IPS-15b (cell line): Measurements from ENCODE around the gene TMPRSS3.

ENCODE experiments used
- H3K27me3 ChIP-seq: one replicate; pipeline ENCODE4 v1.6.1; 2013; ENCODE audit warnings: low read length; ENCODE audit not compliant: control insufficient read depth, insufficient read depth
- H3K36me3 ChIP-seq: one replicate; pipeline ENCODE4 v1.6.1; 2013; ENCODE audit warnings: low read length; ENCODE audit not compliant: control insufficient read depth, insufficient read depth
- H3K4me1 ChIP-seq: one replicate; pipeline ENCODE4 v1.6.1; 2013; ENCODE audit warnings: mild to moderate bottlenecking, low read length; ENCODE audit not compliant: control insufficient read depth, insufficient read depth
- H3K4me3 ChIP-seq: one replicate; pipeline ENCODE4 v1.5.1; 2013; ENCODE audit warnings: low read depth, low read length
- H3K9ac ChIP-seq: one replicate; pipeline ENCODE4 v1.6.1; 2013; ENCODE audit warnings: low read depth, mild to moderate bottlenecking, low read length
- H3K9me3 ChIP-seq: one replicate; pipeline ENCODE4 v1.6.1; 2013; ENCODE audit warnings: mild to moderate bottlenecking, low read length; ENCODE audit not compliant: control insufficient read depth, insufficient read depth

Gene TMPRSS3

DNA sequence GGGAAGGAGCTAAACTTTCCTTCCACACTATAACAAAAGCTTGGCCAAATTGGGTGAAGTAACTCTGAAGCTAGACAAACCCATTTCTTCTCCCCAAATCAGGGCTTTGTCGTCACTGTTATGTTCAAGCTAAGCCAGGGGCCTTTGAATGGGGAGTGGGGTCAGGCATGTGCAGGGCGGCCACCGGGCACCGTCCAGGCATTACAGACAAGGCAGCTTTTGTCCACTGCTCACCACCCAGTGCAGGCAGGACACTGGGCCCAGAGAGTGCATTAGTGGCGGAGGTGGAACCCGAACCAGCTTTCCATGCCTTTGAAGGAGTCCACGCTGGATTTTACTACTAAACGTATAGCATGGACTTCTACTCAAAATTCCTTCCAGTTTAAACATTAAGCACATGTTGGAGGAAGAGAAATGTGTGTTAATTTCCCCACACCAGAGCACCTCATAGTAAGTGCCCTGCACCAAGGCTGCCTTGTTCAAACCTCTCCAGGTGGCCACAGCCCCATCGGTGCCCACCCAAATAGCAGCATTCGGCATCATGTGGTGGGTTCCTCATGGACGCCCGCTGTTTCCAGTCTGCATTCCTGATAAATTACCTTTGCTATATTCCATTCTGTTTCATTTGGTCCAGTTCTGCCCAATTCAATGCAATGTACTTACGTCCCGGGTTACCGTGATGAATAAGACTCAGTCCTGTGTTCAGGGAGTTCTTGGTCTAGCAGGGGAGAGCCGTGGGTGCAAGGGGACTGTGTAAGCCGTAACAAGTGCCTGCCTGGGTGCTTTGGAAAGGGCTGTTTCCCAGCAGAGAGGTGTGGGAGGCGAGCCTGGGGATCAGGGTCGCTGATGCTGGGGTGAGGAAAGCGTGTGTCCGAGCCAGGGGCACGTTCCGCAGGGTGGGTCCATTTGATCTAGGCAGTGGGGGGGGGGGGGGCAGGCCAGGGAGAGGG lies 9.5 kb upstream of the TMPRSS3 start:
- H3K4me3 ChIP-seq, result no peak overlapping the region
- no peaks in the 10 kb centered on the region for H3K27me3 ChIP-seq
- H3K4me1 ChIP-seq, result peaks cover 2% of the 10 kb centered on the region
- no peak overlapping the region for H3K9ac ChIP-seq
- no peaks in the 10 kb centered on the region for H3K9me3 ChIP-seq
- no peaks in the 10 kb centered on the region for H3K36me3 ChIP-seq

DNA sequence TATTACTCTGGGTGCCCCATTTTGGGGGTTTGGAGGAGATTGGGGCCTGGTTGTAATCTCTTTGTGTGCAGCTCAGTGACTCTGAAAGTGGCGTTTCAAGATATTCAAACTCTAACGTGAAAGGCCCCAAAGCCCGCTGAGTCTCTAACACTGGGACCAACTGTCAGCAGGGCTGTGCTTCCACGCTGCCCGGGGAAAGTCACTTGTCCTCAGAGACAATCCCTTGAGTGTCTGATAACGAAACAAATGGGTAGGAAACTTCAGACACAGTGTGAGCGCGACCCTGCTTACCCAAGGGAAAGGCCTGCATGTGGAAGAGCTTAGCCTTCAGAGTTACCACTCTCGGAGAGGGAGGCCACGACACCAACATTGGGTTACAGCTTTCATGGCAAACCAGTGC lies 8.7 kb upstream of the TMPRSS3 start:
- no peak overlapping the region for H3K4me3 ChIP-seq

DNA sequence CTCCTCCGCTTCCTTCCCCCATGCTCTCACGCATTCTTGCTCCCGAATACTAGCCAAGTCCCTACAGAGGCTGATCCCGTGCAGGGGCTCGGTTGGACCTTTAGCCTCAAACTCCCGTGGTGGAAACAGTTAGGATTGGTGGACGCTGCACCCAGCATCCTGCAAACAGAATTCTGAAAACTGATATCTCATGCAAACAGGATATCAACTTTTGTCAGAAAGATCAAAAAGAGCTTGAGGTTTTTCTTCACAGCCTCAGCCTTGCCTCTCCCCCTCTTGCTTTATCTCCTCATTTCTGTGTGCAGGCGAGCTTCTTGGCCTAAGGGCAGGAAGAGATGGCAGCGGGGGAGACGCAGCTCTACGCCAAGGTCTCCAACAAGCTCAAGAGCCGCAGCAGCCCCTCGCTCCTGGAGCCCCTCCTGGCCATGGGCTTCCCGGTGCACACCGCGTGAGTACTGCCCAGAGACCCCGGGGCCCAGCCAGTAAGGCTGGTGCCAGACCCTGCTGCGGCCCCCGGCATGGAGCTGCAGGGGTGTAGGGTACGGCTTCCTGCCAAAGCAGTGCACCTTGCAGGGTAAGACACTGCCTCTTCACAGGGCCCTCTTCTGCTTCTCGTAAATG lies 7.9 kb upstream of the TMPRSS3 start, which contains the start of gene UBASH3A:
TSS of gene UBASH3A (plus strand) at position 292 of the 621 bp plus-strand sequence. CDS start at position 336, 44 bp downstream.
- Histone ChIP-seq H3K4me3 (no peak within 1 kb of the TSS), H3K36me3 (no peaks in the 10 kb centered on the region), H3K9me3 (no peaks in the 10 kb centered on the region), H3K27me3 (no peaks in the 10 kb centered on the region), H3K9ac (no peak within 1 kb of the TSS), H3K4me1 (no peaks in the 10 kb centered on the region)

More for the DNA sequence above, 8.7 kb upstream of the TMPRSS3 start:
- Histone ChIP-seq H3K9me3 (no peaks in the 10 kb centered on the region), H3K4me1 (no peaks in the 10 kb centered on the region), H3K9ac (no peak overlapping the region), H3K36me3 (no peaks in the 10 kb centered on the region), H3K27me3 (no peaks in the 10 kb centered on the region)

DNA sequence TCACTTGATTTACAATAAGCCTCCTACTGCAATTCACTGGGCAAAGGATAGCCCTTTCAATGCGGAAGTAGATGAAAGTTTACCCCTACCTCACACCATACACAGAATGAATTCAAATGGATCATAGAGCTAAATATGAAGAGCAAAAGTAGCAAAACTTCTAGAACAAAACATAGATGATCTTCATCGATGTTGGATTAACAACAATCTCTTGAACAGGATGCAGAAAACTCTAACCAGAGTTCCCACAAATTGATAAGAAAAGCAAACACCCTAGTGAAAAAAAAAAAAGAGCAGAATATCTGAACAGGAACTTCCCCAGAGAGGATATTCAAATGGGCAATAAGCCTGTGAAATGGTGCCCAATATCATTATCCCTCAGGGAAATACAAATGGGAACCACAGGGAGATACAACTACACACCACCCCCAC lies 6.0 kb upstream of the TMPRSS3 start:
- no peaks in the 10 kb centered on the region for H3K27me3 ChIP-seq
- no peaks in the 10 kb centered on the region for H3K9me3 ChIP-seq
- H3K4me3 ChIP-seq, result no peak overlapping the region
- H3K36me3 ChIP-seq, result no peaks in the 10 kb centered on the region
- no peak overlapping the region for H3K9ac ChIP-seq
- peaks cover 3% of the 10 kb centered on the region for H3K4me1 ChIP-seq

DNA sequence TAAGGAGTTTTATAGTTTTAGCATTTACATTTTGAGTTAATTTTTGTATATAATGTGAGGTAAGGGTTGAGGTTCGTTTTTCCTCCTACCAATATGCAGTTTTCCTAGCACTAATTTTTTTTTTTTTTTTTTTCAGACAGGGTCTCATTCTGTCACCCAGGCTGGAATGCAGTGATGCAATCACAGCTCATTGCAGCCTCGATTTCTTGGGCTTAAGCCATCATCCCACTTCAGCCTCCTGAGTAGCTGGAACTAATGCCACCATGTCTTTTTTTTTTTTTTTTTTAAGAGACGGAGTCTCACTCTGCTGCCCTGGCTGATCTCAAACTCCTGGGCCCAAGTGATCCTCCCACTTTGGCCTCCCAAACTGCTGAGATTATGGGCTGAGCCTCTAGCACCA lies 5.3 kb upstream of the TMPRSS3 start:
- Histone ChIP-seq H3K36me3 (no peaks in the 10 kb centered on the region), H3K9ac (no peak overlapping the region)

DNA sequence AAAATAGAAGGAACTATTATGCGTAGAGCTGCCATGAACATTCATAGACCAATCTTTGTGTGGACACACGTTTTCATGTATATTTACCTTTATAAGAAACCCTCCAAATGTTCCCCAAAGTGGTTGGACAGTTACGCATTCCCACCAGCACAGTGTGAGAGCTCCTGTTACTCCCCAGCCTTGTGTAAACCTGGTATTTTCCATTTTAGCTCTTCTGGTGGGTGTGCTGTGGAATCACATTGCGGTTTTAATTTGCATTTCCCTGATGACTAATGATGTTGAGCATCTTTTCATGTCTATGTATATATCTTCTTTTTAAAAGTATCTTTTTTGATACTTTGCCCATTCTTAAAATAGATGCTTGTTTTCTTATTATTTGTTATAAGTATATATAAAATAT lies 4.7 kb upstream of the TMPRSS3 start:
- no peak overlapping the region for H3K9ac ChIP-seq
- no peaks in the 10 kb centered on the region for H3K27me3 ChIP-seq
- no peaks in the 10 kb centered on the region for H3K9me3 ChIP-seq
- no peak overlapping the region for H3K4me3 ChIP-seq
- no peaks in the 10 kb centered on the region for H3K36me3 ChIP-seq
- peaks cover 3% of the 10 kb centered on the region for H3K4me1 ChIP-seq

More for the DNA sequence above, 5.3 kb upstream of the TMPRSS3 start:
- H3K27me3 ChIP-seq, result no peaks in the 10 kb centered on the region
- H3K4me3 ChIP-seq, result no peak overlapping the region
- no peaks in the 10 kb centered on the region for H3K9me3 ChIP-seq
- peaks cover 3% of the 10 kb centered on the region for H3K4me1 ChIP-seq

DNA sequence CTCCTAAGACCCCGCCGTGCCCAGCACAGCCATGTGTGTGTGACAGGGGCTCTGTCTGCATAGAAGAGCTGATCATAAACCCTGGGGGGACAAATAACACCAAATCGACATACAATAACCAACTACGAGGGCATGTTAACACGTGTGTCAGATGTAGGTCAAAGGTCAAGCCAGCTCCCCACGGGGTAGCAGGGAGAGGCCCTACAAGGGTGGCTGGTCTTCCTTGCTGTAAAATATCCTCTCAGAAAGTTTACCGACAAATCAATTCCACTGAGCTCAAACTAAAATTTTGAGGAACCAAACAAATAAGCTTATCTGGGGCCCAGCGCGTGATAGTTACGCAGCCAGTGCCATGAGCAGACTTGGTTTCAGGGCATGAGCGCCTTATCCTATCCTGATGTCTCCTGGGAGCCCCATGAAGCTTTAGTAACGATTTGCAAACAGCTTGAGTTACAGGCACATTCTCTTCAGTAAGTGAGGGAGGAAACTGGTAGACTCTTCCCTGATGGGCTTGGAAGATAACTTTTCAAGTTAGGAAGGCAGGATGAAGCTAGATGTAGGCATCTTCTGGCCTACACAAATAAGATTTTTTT lies 2.7 kb upstream of the TMPRSS3 start:
- no peak overlapping the region for H3K9ac ChIP-seq
- H3K27me3 ChIP-seq, result no peaks in the 10 kb centered on the region
- H3K4me3 ChIP-seq, result no peak overlapping the region
- H3K9me3 ChIP-seq, result no peaks in the 10 kb centered on the region
- H3K36me3 ChIP-seq, result no peaks in the 10 kb centered on the region
- peaks cover 3% of the 10 kb centered on the region for H3K4me1 ChIP-seq

DNA sequence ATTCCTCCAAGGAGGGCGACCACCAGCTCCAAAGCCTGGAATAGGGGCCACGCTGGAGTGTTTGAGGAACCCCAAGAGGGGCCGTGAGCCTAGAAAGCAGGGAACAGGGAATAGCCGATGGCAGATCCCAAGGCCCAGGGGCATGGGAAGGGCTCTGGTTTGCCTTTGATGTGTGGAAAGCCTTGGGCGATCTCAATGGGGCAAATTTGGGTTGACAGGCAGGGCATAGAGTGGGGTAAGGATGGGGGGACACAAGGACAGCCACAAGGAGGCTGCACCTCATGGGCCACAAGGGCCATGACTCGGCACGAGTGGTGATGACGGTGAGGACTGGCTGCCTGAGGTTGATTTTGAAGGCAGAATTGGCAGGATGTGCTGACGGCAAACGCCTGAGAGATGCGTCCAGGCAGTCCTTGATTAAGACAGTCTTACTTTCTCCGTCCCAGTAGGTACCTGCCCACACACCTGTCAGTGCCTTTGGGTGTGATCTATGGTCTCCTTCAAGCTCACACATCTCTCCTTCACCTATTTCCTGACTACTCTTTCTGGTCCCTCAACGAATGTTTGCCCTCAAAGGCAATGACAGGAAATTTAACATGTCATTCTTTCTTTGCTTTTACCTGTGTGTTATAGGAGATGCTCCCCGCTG lies 2.0 kb upstream of the TMPRSS3 start:
- H3K4me3 ChIP-seq, result no peak overlapping the region
- H3K9ac ChIP-seq, result no peak overlapping the region
- H3K9me3 ChIP-seq, result no peaks in the 10 kb centered on the region
- H3K27me3 ChIP-seq, result no peaks in the 10 kb centered on the region
- no peaks in the 10 kb centered on the region for H3K36me3 ChIP-seq
- H3K4me1 ChIP-seq, result peaks cover 3% of the 10 kb centered on the region

DNA sequence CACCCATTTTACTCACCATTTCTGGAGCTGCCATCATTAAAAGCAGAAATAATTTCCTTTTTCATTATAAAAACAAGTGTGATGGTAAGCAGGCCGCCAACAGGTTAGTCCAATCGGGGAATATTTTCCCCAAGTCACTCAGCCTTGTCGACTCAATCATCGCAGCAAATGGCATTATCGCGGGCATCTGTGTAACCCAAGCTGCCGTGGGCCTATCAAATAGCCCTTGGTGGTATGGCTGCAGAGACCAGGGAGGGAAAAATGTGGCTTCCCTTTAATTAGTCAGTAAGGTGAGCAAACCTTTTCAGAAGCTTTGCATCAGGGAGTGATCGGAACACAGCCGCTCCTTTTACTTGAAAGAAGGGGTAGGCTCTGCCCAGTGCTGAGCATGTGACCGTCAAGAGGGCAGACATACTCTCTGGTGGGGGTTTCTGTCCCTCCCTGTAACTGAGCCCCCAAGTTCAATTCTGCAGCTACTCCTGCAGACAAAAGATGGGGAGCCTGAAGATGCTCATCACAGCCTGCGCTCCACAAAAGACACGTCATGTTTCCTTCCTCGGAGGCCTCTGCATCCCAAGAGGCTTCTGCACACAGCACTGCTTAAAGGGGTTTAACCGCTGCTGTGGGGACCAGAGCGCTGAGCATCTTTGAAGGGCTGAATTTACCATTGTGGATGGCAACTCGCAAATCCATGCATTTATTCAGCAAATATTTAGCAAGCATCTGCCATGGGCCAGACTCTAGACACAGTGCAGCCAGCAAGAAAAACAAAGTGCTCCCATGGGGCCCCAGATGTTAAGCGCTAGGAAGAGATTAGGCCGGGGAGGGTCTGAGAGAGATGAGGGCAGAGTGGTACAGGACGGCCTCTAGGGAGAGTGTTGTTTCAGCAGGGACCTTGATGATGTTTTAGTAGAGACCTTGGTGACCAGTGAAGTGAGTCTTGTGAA lies 1.2 kb upstream of the TMPRSS3 start:
- Histone ChIP-seq H3K9me3 (no peaks in the 10 kb centered on the region), H3K4me3 (no peak overlapping the region), H3K4me1 (peaks cover 3% of the 10 kb centered on the region), H3K27me3 (no peaks in the 10 kb centered on the region), H3K36me3 (no peaks in the 10 kb centered on the region), H3K9ac (no peak overlapping the region)

DNA sequence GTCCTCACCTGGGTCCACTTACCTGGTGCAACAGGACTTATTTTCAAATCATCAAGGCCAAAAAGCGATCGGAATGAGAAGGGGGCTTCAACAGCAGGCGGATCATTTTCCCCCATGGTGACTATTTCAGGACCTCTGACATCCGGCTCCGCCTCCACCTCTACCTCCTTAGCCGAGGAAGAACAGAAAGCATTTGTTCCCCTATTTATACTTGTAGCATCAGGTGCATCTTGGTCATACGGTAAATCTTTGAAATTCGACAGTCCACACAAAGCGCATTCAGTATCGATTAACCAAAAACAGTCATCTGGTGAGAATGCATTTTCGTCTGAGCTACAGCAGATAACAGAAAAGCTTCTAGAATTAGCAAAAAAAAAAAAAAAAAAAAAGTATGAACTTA lies 550 bp downstream of the TMPRSS3 start:
- peaks cover 3% of the 10 kb centered on the region for H3K4me1 ChIP-seq
- no peak overlapping the region for H3K4me3 ChIP-seq
- no peaks in the 10 kb centered on the region for H3K36me3 ChIP-seq
- no peaks in the 10 kb centered on the region for H3K9me3 ChIP-seq
- H3K27me3 ChIP-seq, result no peaks in the 10 kb centered on the region
- no peak overlapping the region for H3K9ac ChIP-seq
